ENCODE data around the gene AP2A2. TPM values are rescaled to one million over a fixed set of nuclear protein-coding genes. Genes with fewer than 3 reads are reported as not detected.
"Not testable (repeated sequence)": the region's sequence is repeated elsewhere in the genome, so short reads cannot be mapped to it uniquely, and the experiment has no call there.

AP2A2 gene
- total RNA-seq, 1 donor from 2014 or later, result 78.1 TPM

DNA sequence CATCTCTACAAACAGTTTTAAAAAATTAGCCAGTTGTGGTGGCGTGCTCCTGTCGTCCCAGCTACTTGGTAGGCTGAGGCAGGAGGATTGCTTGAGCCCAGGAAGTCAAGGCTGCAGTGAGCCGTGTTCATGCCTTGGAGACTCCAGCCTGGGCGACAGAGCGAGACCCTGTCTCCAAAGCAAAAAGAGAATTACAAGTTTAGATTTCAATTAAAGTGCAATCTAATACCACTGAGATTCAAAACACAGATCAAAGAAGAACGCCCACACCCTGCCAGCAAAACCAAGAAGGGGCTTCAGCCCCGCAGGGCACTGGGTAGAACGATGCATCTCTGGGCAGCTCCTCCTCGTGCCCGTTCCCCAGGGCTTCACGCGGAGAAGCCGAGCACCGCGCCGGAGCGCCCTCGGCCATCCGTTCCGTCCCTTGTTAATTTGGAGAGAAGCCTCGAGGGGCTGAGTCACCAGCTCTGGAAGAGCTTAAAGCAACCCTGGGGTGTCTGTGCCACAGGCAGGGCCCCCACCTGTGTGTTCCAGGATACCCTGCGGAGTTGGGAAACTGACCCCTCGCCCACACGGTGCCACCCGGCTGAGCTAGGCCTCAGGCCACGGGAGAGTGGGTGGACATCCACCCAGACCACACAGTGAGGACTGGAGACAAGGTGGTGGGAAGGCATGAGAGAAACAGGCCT is 47.0 kb downstream of the AP2A2 start:
- peaks cover 3% of the 10 kb centered on the region for H3K36me3 Mint-ChIP-seq (ENCODE audit: low read depth)
- no peak for DNase-seq (ENCODE audit: low read depth, low spot score)
- no peaks in the 10 kb centered on the region for H3K27me3 Mint-ChIP-seq (ENCODE audit: low read depth)
- no peak for TF ChIP-seq CTCF (conservative IDR thresholded peaks at IDR 0.05)
- no peaks in the 10 kb centered on the region for H3K9me3 Mint-ChIP-seq
- peaks cover 5% of the 10 kb centered on the region for H3K4me1 Mint-ChIP-seq
- no peak overlapping the region for H3K4me3 Mint-ChIP-seq
- H3K27ac Mint-ChIP-seq (ENCODE audit: unreplicated experiment), result no peak overlapping the region

GRCh38 chr11:973237-973636 is 47.6 kb downstream of the AP2A2 start:
- no peak for DNase-seq (ENCODE audit: low read depth, low spot score)
- peaks cover 5% of the 10 kb centered on the region for H3K4me1 Mint-ChIP-seq
- peaks cover 3% of the 10 kb centered on the region for H3K36me3 Mint-ChIP-seq (ENCODE audit: low read depth)
- H3K4me3 Mint-ChIP-seq, result no peak overlapping the region
- H3K27me3 Mint-ChIP-seq (ENCODE audit: low read depth), result no peaks in the 10 kb centered on the region
- no peak overlapping the region for H3K27ac Mint-ChIP-seq (ENCODE audit: unreplicated experiment)
- TF ChIP-seq CTCF (conservative IDR thresholded peaks at IDR 0.05), result no peak
- H3K9me3 Mint-ChIP-seq, result no peaks in the 10 kb centered on the region

DNA sequence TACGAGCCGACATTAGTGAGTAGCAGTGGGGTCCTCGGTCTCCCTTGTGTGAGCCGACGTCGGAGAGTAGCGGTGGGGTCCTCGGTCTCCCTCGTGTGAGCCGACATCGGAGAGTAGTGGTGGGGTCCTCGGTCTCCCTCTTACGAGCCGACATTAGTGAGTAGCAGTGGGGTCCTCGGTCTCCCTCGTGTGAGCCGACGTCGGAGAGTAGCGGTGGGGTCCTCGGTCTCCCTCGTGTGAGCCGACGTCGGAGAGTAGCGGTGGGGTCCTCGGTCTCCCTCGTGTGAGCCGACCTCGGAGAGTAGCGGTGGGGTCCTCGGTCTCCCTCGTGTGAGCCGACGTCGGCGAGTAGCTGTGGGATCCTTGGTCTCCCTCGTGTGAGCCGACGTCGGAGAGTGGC is 49.7 kb downstream of the AP2A2 start:
- H3K27ac Mint-ChIP-seq (ENCODE audit: unreplicated experiment); H3K36me3 Mint-ChIP-seq (ENCODE audit: low read depth); H3K4me3 Mint-ChIP-seq; DNase-seq (ENCODE audit: low read depth, low spot score); H3K27me3 Mint-ChIP-seq (ENCODE audit: low read depth); H3K4me1 Mint-ChIP-seq; H3K9me3 Mint-ChIP-seq: not testable (repeated sequence)

GRCh38 chr11:975827-976226 is 50.2 kb downstream of the AP2A2 start:
- H3K4me3 Mint-ChIP-seq, result no peak overlapping the region
- peak; percentile 24 for DNase-seq (ENCODE audit: low read depth, low spot score)
- H3K27ac Mint-ChIP-seq (ENCODE audit: unreplicated experiment), result no peak overlapping the region
- peaks cover 5% of the 10 kb centered on the region for H3K4me1 Mint-ChIP-seq
- TF ChIP-seq CTCF (conservative IDR thresholded peaks at IDR 0.05), result peak; percentile 43
- peaks cover 8% of the 10 kb centered on the region for H3K36me3 Mint-ChIP-seq (ENCODE audit: low read depth)
- H3K27me3 Mint-ChIP-seq (ENCODE audit: low read depth), result no peaks in the 10 kb centered on the region
- H3K9me3 Mint-ChIP-seq, result no peaks in the 10 kb centered on the region

DNA sequence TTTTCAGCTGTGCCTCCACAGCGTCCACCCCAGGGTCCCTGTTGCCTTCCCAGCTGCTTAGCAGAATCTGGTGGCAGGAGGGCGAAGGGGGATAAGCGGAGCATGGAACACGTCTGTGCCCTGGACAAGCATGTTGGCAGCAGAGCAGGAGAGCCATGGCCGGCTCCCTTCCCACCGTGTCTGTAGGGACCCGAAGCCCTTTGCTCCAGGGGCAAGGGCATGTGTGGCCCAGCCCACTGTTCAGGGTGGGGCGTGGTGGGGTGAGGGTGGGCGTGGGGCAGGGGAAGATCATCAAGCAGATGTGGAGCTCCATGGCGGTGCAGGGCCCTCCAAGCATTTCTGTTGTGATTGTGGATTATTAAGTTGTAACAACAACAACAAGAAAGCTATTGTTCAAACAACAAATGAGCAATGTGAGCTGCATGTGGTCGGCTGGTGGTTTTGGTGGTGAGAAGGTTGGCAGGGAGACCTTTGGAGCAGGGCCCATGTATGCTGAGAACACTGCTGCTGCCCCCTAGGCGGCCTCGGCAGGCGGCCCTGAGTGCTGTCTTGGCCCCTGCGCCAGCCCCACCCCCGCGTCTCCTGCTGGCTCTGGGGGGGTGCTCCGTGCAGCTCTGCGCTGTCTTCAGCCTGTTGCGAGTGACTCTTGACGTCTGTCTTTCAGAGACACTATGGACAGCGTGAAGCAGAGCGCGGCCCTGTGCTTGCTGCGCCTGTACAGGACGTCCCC is 50.9 kb downstream of the AP2A2 start:
- no peak for DNase-seq (ENCODE audit: low read depth, low spot score)
- Mint-ChIP-seq H3K4me1 (peaks cover 5% of the 10 kb centered on the region), H3K9me3 (no peaks in the 10 kb centered on the region), H3K4me3 (no peak overlapping the region), H3K27me3 (ENCODE audit: low read depth) (no peaks in the 10 kb centered on the region), H3K36me3 (ENCODE audit: low read depth) (peaks cover 9% of the 10 kb centered on the region), H3K27ac (ENCODE audit: unreplicated experiment) (no peak overlapping the region)
- no peak for TF ChIP-seq CTCF (conservative IDR thresholded peaks at IDR 0.05)
